Stomach (tissue), 9 donors: ENCODE measurements around the gene SAMD8. TPM values are rescaled to one million over a fixed set of nuclear protein-coding genes. Genes with fewer than 3 reads are reported as not detected.
"Not testable (repeated sequence)": the region's sequence is repeated elsewhere in the genome, so short reads cannot be mapped to it uniquely, and the experiment has no call there.

Experiments used
- DNase-seq, 2 donors: peaks; one replicate each; pipeline versions ENCODE4 v3.0.0 to v3.0.0-alpha.2; 2013 to 2019
- H3K27ac ChIP-seq, 5 donors: fragments of 200-600 bp in 4 of 5; sonication (generic) in 4 of 5; one replicate each; pipeline ENCODE4 v1.5.1; 2013 to 2019; ENCODE audit warnings: mild to moderate bottlenecking in 1 of 5, moderate library complexity in 1 of 5
- H3K27me3 ChIP-seq, 3 donors: fragments of 200-600 bp; sonication (generic); one replicate each; pipeline ENCODE4 v1.5.1; 2017 to 2019; ENCODE audit warnings: mixed run types in 1 of 3
- H3K36me3 ChIP-seq, 4 donors: fragments of 200-600 bp; sonication (generic); 1 replicate in 3 of 4; 2 replicates in 1 of 4; pipeline ENCODE4 v1.5.1; 2016 to 2019
- H3K4me1 ChIP-seq, 4 donors: fragments of 200-600 bp; sonication (generic); one replicate each; pipeline ENCODE4 v1.5.1; 2016 to 2019
- H3K4me3 ChIP-seq, 4 donors: fragments of 200-600 bp; sonication (generic) in 3 of 4; one replicate each; pipeline ENCODE4 v1.5.1; 2016 to 2019; ENCODE audit warnings: mild to moderate bottlenecking in 1 of 4
- H3K9me3 ChIP-seq, 4 donors: fragments of 200-600 bp; sonication (generic); one replicate each; pipeline ENCODE4 v1.5.1; 2016 to 2019
- CTCF ChIP-seq, 7 experiments: fragments of 450-650 bp in 4 of 7; fragments of 200-600 bp in 3 of 7; sonication (generic) in 3 of 7; IDR thresholded peaks; one replicate each; pipeline ENCODE4 v1.5.1; 2016 to 2019; ENCODE audit warnings: antibody characterized with exemption in 7 of 7, control low read depth in 2 of 7, mild to moderate bottlenecking in 1 of 7
- EP300 ChIP-seq: sonication (generic); formaldehyde crosslinking; IDR thresholded peaks from one replicate; pipeline ENCODE4 v1.6.1; 2017; ENCODE audit warnings: antibody characterized with exemption
- POLR2A ChIP-seq, 4 donors: fragments of 450-650 bp; IDR thresholded peaks; one replicate each; pipeline ENCODE4 v1.6.1; 2016; ENCODE audit warnings: antibody characterized with exemption in 4 of 4, control low read depth in 2 of 4, mild to moderate bottlenecking in 1 of 4, moderate library complexity in 1 of 4
- POLR2AphosphoS5 ChIP-seq, 3 donors: sonication (generic); formaldehyde crosslinking; IDR thresholded peaks; one replicate each; pipeline ENCODE4 v1.6.1; 2016; ENCODE audit warnings: antibody characterized with exemption in 3 of 3
- WGBS, 5 donors: extraction: QIAGEN DNeasy Blood & Tissue Kit in 3 of 5; methylation state at CpG; one replicate each; pipeline versions ENCODE4 v1.1.5 to v1.1.7; 2013 to 2018; 5-methylcytosine and 5-hydroxymethylcytosine counted together
- intact Hi-C: fragments of 100-400 bp; cut with DNase I; formaldehyde crosslinking; loops from one replicate; pipeline ENCODE4 v1.15.1; 2023; ENCODE audit warnings: low total_unique reads
- polyA plus RNA-seq, 3 donors: library from polyadenylated mRNA; stranded (reverse); fragments of 200-250 nt; gene quantifications; one replicate each; pipeline ENCODE4 v1.2.3, GENCODE V29; 2013
- total RNA-seq, 5 donors: library from RNA; depleted of rRNA; stranded (reverse); fragments of >200 nt; gene quantifications; one replicate each; pipeline versions ENCODE4 v1.1.0 to v1.2.3, GENCODE V29; 2014 to 2016
- donor health status: healthy with polysubstance abuse.
- donor health status: Bipolar disorder and iron deficiency.
- donor health status: healthy.

The SAMD8 gene
- total and polyA plus RNA-seq, 8 donors = 2.9 to 34.9 (median 5.5) TPM

DNA sequence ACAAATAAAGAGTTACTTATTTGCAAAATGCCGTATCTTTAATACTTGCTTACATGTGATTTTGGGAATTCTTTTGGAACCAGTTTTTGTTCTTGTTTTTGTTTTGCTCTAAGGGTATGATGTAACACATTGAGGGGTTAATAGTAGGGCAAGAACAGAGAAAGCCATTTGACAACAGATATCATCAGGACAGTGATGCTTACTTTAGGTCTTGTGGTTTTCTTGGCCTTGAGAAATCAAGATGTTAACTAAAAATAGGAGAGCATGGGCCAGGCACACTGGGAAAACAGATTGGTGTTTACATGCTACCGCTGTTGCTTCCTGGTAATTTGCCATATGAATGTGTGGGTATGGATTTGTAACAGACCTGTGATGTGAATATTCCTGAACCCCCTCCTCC lies 3.7 kb downstream of the SAMD8 start:
- H3K36me3 ChIP-seq = no peaks in the 10 kb centered on the region
- no peaks in the 10 kb centered on the region for H3K27me3 ChIP-seq
- DNase-seq = no peak
- TF ChIP-seq POLR2AphosphoS5 (IDR thresholded peaks at IDR 0.05) (peak in 1 of 3 donors; percentile 10), CTCF (IDR thresholded peaks at IDR 0.05) (no peak)
- H3K4me1 ChIP-seq = peaks cover 15 to 85% (median 36%) of the 10 kb centered on the region in 4 donors
- intact Hi-C loops = no loop called here
- H3K4me3 ChIP-seq = no peak overlapping the region
- 62 to 74% (median 70%) methylated on average over 2 of the region's 2 CpGs for WGBS, 5 donors
- H3K27ac ChIP-seq = no peak overlapping the region
- no peaks in the 10 kb centered on the region for H3K9me3 ChIP-seq

- DNase-seq, H3K9me3 ChIP-seq, H3K27me3 ChIP-seq, H3K36me3 ChIP-seq, H3K4me3 ChIP-seq, intact Hi-C loops: not testable (repeated sequence)
- Histone ChIP-seq H3K4me1 (peaks cover 12 to 98% (median 42%) of the 10 kb centered on the region in 4 donors), H3K27ac (peak overlapping the region in 2 of 5 donors; percentile 19 to 58)
- 92 to 96% (median 93%) methylated on average over 15 of the region's 15 CpGs for WGBS, 5 donors
These were observed 5.7 kb downstream of the SAMD8 start for GRCh38 chr10:75116941-75117775.

DNA sequence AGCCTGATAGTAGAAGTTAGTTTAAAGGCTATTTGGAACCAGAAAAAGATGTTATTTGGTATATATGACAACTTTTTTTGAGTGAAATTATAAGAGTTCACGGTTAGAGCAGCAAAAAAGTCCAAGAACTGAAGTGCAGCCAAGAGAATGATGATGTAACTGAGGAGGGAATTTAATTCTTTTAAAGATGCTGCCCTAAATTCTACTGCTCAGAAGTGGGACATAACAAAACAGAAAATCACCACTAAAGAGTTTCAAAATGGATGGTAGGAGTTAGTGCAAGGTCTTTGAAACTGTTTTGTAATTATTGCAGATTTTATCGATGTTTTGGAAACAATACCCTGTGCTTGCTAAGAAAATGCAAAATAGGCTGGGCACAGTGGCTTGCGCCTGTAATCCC lies 6.5 kb downstream of the SAMD8 start:
- Histone ChIP-seq H3K36me3 (no peaks in the 10 kb centered on the region), H3K27ac (peak overlapping the region in 2 of 5 donors; percentile 19 to 58), H3K4me1 (peaks cover 9 to 97% (median 35%) of the 10 kb centered on the region in 4 donors), H3K9me3 (no peaks in the 10 kb centered on the region), H3K27me3 (no peaks in the 10 kb centered on the region), H3K4me3 (no peak overlapping the region)
- no peak for DNase-seq
- 67 to 84% (median 80%) methylated on average over 3 of the region's 3 CpGs for WGBS, 5 donors
- intact Hi-C loops = no loop called here
- TF ChIP-seq CTCF (IDR thresholded peaks at IDR 0.05) (no peak), POLR2AphosphoS5 (IDR thresholded peaks at IDR 0.05) (no peak), POLR2A (IDR thresholded peaks at IDR 0.05) (no peak), EP300 (no peak)

GRCh38 chr10:75119444-75120066 lies 8.1 kb downstream of the SAMD8 start:
- WGBS, 5 donors = 80 to 91% (median 84%) methylated on average over 15 of the region's 15 CpGs
- H3K27me3 ChIP-seq, intact Hi-C loops, H3K4me3 ChIP-seq, H3K9me3 ChIP-seq, DNase-seq, H3K27ac ChIP-seq: not testable (repeated sequence)
- Histone ChIP-seq H3K4me1 (peaks cover 4 to 95% (median 29%) of the 10 kb centered on the region in 4 donors), H3K36me3 (peaks cover 0 to 10% (median 5%) of the 10 kb centered on the region in 4 donors)

DNA sequence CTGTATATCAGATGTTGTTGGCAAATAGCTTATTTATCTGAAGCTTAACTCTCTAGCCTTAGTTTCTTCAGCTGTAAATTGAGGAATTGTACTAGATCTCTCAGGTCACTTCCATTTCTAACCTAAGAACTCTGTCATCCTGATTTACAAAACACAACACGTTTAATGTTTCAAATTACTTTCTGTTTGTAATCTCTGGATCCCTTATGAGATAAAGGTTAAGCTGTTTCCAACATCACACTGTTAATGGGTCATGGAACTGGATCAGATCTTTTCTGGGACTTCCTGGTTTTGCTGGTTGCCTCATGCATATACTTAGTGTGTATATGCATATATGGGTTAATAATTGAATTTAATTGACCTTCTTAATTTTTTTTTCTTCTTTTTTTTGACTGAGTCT lies 9.9 kb downstream of the SAMD8 start:
- 6 to 18% (median 13%) methylated on average over 1 of the region's 1 CpG for WGBS, 5 donors
- peak overlapping the region in 2 of 5 donors; percentile 19 to 40 for H3K27ac ChIP-seq

More for the DNA sequence above, 9.9 kb downstream of the SAMD8 start:
- Histone ChIP-seq H3K36me3 (peaks cover 10 to 20% (median 13%) of the 10 kb centered on the region in 4 donors), H3K4me3 (no peak overlapping the region), H3K9me3 (no peaks in the 10 kb centered on the region), H3K4me1 (peaks cover 4 to 78% (median 23%) of the 10 kb centered on the region in 4 donors), H3K27me3 (no peaks in the 10 kb centered on the region)
- TF ChIP-seq POLR2AphosphoS5 (IDR thresholded peaks at IDR 0.05) = no peak
- TF ChIP-seq EP300 = no peak
- no peak for TF ChIP-seq CTCF (IDR thresholded peaks at IDR 0.05)
- TF ChIP-seq POLR2A (IDR thresholded peaks at IDR 0.05) = no peak
- no peak for DNase-seq
- intact Hi-C loops = no loop called here
